PC-3 (cell line): ENCODE data around the gene PMP22.

ENCODE experiments used
- CTCF ChIP-seq: fragments of 300-600 bp; sonication (generic); conservative IDR thresholded peaks from 2 replicates; pipeline ENCODE4 v1.5.1; 2017; ENCODE audit warnings: antibody characterized with exemption, low read depth, mild to moderate bottlenecking, low read length
- EZH2phosphoT487 ChIP-seq: fragments of 300-600 bp; sonication (generic); IDR thresholded peaks from 2 replicates; pipeline ENCODE4 v1.6.1; 2018; ENCODE audit warnings: mild to moderate bottlenecking, antibody characterized with exemption, low read length, borderline replicate concordance

GRCh38 chr17:15194859-15195277 lies 70.3 kb downstream of the PMP22 start:
- TF ChIP-seq CTCF, result no peak
- TF ChIP-seq EZH2phosphoT487, result no peak
